SK-N-SH (cell line): Measurements from ENCODE around the gene LOXHD1. TPM values are rescaled to one million over a fixed set of nuclear protein-coding genes. Genes with fewer than 3 reads are reported as not detected.

Experiments used
- CTCF ChIA-PET: fragments of 300-600, 350-600 bp; formaldehyde crosslinking; extraction: SDS; loops from one replicate; lab custom pipeline; 2021; lab: Yijun Ruan, JAX
- POLR2A ChIA-PET: fragments of 350-600 bp; sonication (Branson Sonifier 250); formaldehyde crosslinking; extraction: SDS; loops from one replicate; lab custom pipeline; 2020; ENCODE audit warnings: antibody characterized with exemption, inconsistent platforms; lab: Yijun Ruan, JAX
- DNase-seq: peaks from one replicate; pipeline ENCODE4 v3.0.0; 2012
- H2AFZ ChIP-seq: fragments of 200-600 bp; sonication (generic); 2 replicates; pipeline ENCODE4 v1.8.1; 2016; ENCODE audit warnings: antibody characterized with exemption, mild to moderate bottlenecking, low read depth
- H3F3A ChIP-seq: fragments of 200-600 bp; sonication (generic); replicated peaks from 2 replicates; pipeline ENCODE3; 2016; ENCODE audit warnings: antibody characterized with exemption, mild to moderate bottlenecking; ENCODE audit not compliant: insufficient read depth
- H3K27ac ChIP-seq, 2 experiments: fragments of 200-500 bp in 1 of 2; fragments of 200-600 bp in 1 of 2; sonication (Bioruptor generic) in 1 of 2; sonication (generic), shearing (Covaris generic) in 1 of 2; 2 replicates each; pipeline versions ENCODE4 v1.5.1 to v1.6.1; 2014 to 2016; ENCODE audit warnings: low read depth in 2 of 2, inconsistent platforms in 1 of 2, low read length in 1 of 2, mild to moderate bottlenecking in 1 of 2, mixed read lengths in 1 of 2
- H3K27me3 ChIP-seq: fragments of 200-600 bp; sonication (generic), shearing (Covaris generic); 2 replicates; pipeline ENCODE4 v1.6.1; 2016; ENCODE audit warnings: mixed run types; ENCODE audit not compliant: insufficient read depth
- H3K36me3 ChIP-seq, 2 experiments: fragments of 200-500 bp in 1 of 2; fragments of 200-600 bp in 1 of 2; sonication (Bioruptor generic) in 1 of 2; sonication (generic) in 1 of 2; replicated peaks in 1 of 2; 2 replicates each; pipeline versions ENCODE3 to v1.5.1; 2014 to 2016; ENCODE audit warnings: low read length in 1 of 2, mild to moderate bottlenecking in 1 of 2; ENCODE audit not compliant: insufficient read depth in 2 of 2, control insufficient read depth in 1 of 2
- H3K4me1 ChIP-seq, 2 experiments: fragments of 200-500 bp in 1 of 2; fragments of 200-600 bp in 1 of 2; sonication (Bioruptor generic) in 1 of 2; sonication (generic), shearing (Covaris generic) in 1 of 2; 2 replicates each; pipeline versions ENCODE4 v1.5.1 to v1.6.1; 2014 to 2016; ENCODE audit warnings: low read depth in 1 of 2, low read length in 1 of 2, mixed run types in 1 of 2; ENCODE audit not compliant: insufficient read depth in 2 of 2, control insufficient read depth in 1 of 2
- H3K4me2 ChIP-seq: fragments of 200-600 bp; sonication (generic), shearing (Covaris generic); 2 replicates; pipeline ENCODE4 v1.6.1; 2017; ENCODE audit warnings: mixed run types
- H3K4me3 ChIP-seq, 2 experiments: fragments of 200-500 bp in 1 of 2; fragments of 200-600 bp in 1 of 2; sonication (Bioruptor generic) in 1 of 2; sonication (generic), shearing (Covaris generic) in 1 of 2; 2 replicates each; pipeline versions ENCODE4 v1.5.1 to v1.8.1; 2014 to 2016; ENCODE audit warnings: low read depth in 2 of 2, inconsistent platforms in 1 of 2, low read length in 1 of 2, mild to moderate bottlenecking in 1 of 2, mixed read lengths in 1 of 2, moderate library complexity in 1 of 2
- H3K79me2 ChIP-seq: fragments of 200-600 bp; sonication (generic); 2 replicates; pipeline ENCODE4 v1.8.1; 2017; ENCODE audit warnings: mild to moderate bottlenecking; ENCODE audit not compliant: insufficient read depth
- H3K9ac ChIP-seq: fragments of 200-600 bp; sonication (generic); 2 replicates; pipeline ENCODE4 v1.6.1; 2017; ENCODE audit warnings: mixed run types
- H3K9me2 ChIP-seq: fragments of 200-600 bp; sonication (generic); 2 replicates; pipeline ENCODE4 v1.6.1; 2017; ENCODE audit warnings: mixed run types
- H3K9me3 ChIP-seq: fragments of 200-600 bp; sonication (generic); 2 replicates; pipeline ENCODE4 v1.6.1; 2017; ENCODE audit warnings: mixed run types, mild to moderate bottlenecking, moderate library complexity
- H4K20me1 ChIP-seq: fragments of 200-600 bp; sonication (generic); 2 replicates; pipeline ENCODE4 v1.6.1; 2017; ENCODE audit warnings: mild to moderate bottlenecking, mixed run types; ENCODE audit not compliant: insufficient read depth
- CTCF ChIP-seq: fragments of 200-600 bp; sonication (generic); IDR thresholded peaks from 2 replicates; pipeline ENCODE4 v1.6.1; 2017; ENCODE audit warnings: antibody characterized with exemption, mild to moderate bottlenecking, moderate library complexity
- FOSL2 ChIP-seq: IDR thresholded peaks from 2 replicates; pipeline ENCODE4 v1.4.0; 2012; ENCODE audit warnings: low read depth, mild to moderate bottlenecking, moderate library complexity, borderline replicate concordance
- MAX ChIP-seq: IDR thresholded peaks from 2 replicates; pipeline ENCODE4 v1.4.0; 2012; ENCODE audit warnings: low read depth
- NFIC ChIP-seq: IDR thresholded peaks from 2 replicates; pipeline ENCODE4 v1.4.0; 2012; ENCODE audit warnings: borderline replicate concordance
- NRF1 ChIP-seq: IDR thresholded peaks from 2 replicates; pipeline ENCODE4 v1.6.1; 2012; ENCODE audit warnings: low read depth, mild to moderate bottlenecking, low read length
- POLR2AphosphoS5 ChIP-seq: IDR thresholded peaks from 2 replicates; pipeline ENCODE4 v1.6.1; 2012; ENCODE audit warnings: low read depth, low read length
- RAD21 ChIP-seq: IDR thresholded peaks from 2 replicates; pipeline ENCODE4 v1.6.1; 2012; ENCODE audit warnings: mild to moderate bottlenecking, low read length
- RCOR1 ChIP-seq: fragments of 150-350 bp; IDR thresholded peaks from 2 replicates; pipeline ENCODE4 v1.6.1; 2017; ENCODE audit warnings: antibody characterized with exemption, low read length
- REST ChIP-seq: IDR thresholded peaks from 2 replicates; pipeline ENCODE4 v1.6.1; 2012; ENCODE audit warnings: mild to moderate bottlenecking, low read depth, low read length, moderate library complexity
- SIN3A ChIP-seq: IDR thresholded peaks from 2 replicates; pipeline ENCODE4 v1.6.1; 2012; ENCODE audit warnings: low read depth, mild to moderate bottlenecking, low read length, moderate library complexity, borderline replicate concordance
- SMC3 ChIP-seq: IDR thresholded peaks from 2 replicates; pipeline ENCODE4 v1.6.1; 2012; ENCODE audit warnings: low read depth, low read length, improper control_type of control experiment
- TAF1 ChIP-seq: IDR thresholded peaks from 2 replicates; pipeline ENCODE4 v1.6.1; 2012; ENCODE audit warnings: low read depth, mild to moderate bottlenecking, low read length, moderate library complexity, borderline replicate concordance
- TCF12 ChIP-seq: IDR thresholded peaks from 2 replicates; pipeline ENCODE4 v1.4.0; 2012
- TEAD4 ChIP-seq: IDR thresholded peaks from 2 replicates; pipeline ENCODE4 v1.4.0; 2012; ENCODE audit warnings: mild to moderate bottlenecking, borderline replicate concordance; ENCODE audit not compliant: insufficient read depth
- USF2 ChIP-seq: fragments of 150-350 bp; IDR thresholded peaks from 2 replicates; pipeline ENCODE4 v1.6.1; 2017; ENCODE audit warnings: antibody characterized with exemption, low read length, low read depth, borderline replicate concordance
- ZBTB33 ChIP-seq: IDR thresholded peaks from 2 replicates; pipeline ENCODE4 v1.4.0; 2012; ENCODE audit warnings: low read depth, borderline replicate concordance
- WGBS: methylation state at CpG from one replicate; pipeline ENCODE4 v1.1.6; 2017; ENCODE audit warnings: low lambda C conversion rate; 5-methylcytosine and 5-hydroxymethylcytosine counted together
- polyA plus RNA-seq, 3 experiments: library from polyadenylated mRNA; depleted of rRNA; stranded (reverse); fragments of >200 nt; gene quantifications; 2 replicates each; pipeline ENCODE4 v1.2.3, GENCODE V29; 2012

Gene LOXHD1
- polyA plus RNA-seq, 1 of the 3 experiments (the other 2 are of a cell fraction): not detected

- Histone ChIP-seq H3K27ac (no peak overlapping the region), H3K9ac (no peak overlapping the region), H3K4me1 (no peaks in the 10 kb centered on the region), H3K36me3 (no peaks in the 10 kb centered on the region), H3F3A (no peaks in the 10 kb centered on the region), H2AFZ (no peak overlapping the region), H3K4me2 (no peak overlapping the region), H3K79me2 (no peaks in the 10 kb centered on the region)
- 40% methylated on average over 4 of the region's 4 CpGs for WGBS
- DNase-seq: peak; percentile 45
- CTCF ChIA-PET: no interaction called here
- peak; percentile 44 for TF ChIP-seq CTCF
- TF ChIP-seq RAD21: peak; percentile 30; the same call in 1 of the 2 replicates
- TF ChIP-seq SMC3: peak; percentile 15; the same call in 1 of the 2 replicates
- TF ChIP-seq REST: no peak
- no peak for TF ChIP-seq MAX
- no peak for TF ChIP-seq NFIC
- TF ChIP-seq FOSL2: no peak
- no peak for TF ChIP-seq TCF12
- TF ChIP-seq NRF1: no peak
- TF ChIP-seq, all 33 proteins: peak for 3
- Histone ChIP-seq H3K9me2 (no peaks in the 10 kb centered on the region), H3K27me3 (no peaks in the 10 kb centered on the region), H4K20me1 (no peaks in the 10 kb centered on the region), H3K9me3 (no peaks in the 10 kb centered on the region), H3K4me3 (no peak overlapping the region)
- POLR2A ChIA-PET: no interaction called here
Measured at GRCh38 chr18:46555724-46556123, 101.3 kb downstream of the LOXHD1 start.

GRCh38 chr18:46555213-46555612, 101.8 kb downstream of the LOXHD1 start:
- no peaks in the 10 kb centered on the region for H3K79me2 ChIP-seq
- no peaks in the 10 kb centered on the region for H3K27me3 ChIP-seq
- H3K4me1 ChIP-seq: no peaks in the 10 kb centered on the region
- H2AFZ ChIP-seq: no peak overlapping the region
- 11% methylated on average over 1 of the region's 2 CpGs for WGBS
- H3K4me2 ChIP-seq: no peak overlapping the region
- DNase-seq: no peak
- H3K9me3 ChIP-seq: no peaks in the 10 kb centered on the region
- H3K4me3 ChIP-seq: no peak overlapping the region
- POLR2A ChIA-PET: no interaction called here
- CTCF ChIA-PET: interaction anchor here (1.8 kb wide), 1 partner anchor 68 kb away, joined by 4 read pairs; no protein-coding TSS in a partner anchor
- no peaks in the 10 kb centered on the region for H4K20me1 ChIP-seq
- H3F3A ChIP-seq: no peaks in the 10 kb centered on the region
- no peak overlapping the region for H3K27ac ChIP-seq
- H3K9ac ChIP-seq: no peak overlapping the region
- no peaks in the 10 kb centered on the region for H3K36me3 ChIP-seq
- H3K9me2 ChIP-seq: no peaks in the 10 kb centered on the region
- no peak for TF ChIP-seq ZBTB33
- no peak for TF ChIP-seq POLR2AphosphoS5
- no peak for TF ChIP-seq SIN3A
- no peak for TF ChIP-seq USF2
- TF ChIP-seq RCOR1: no peak
- no peak for TF ChIP-seq TAF1
- no peak for TF ChIP-seq TEAD4
